GM21526 (cell line): ENCODE measurements around the gene PPP2R2C.

Experiments
- ATAC-seq: cut with Tn5 transposase; IDR thresholded peaks from one replicate; pipeline ENCODE4 v1.9.1; 2021; ENCODE audit warnings: moderate library complexity; ENCODE audit not compliant: unreplicated experiment, low FRiP score

PPP2R2C gene

DNA sequence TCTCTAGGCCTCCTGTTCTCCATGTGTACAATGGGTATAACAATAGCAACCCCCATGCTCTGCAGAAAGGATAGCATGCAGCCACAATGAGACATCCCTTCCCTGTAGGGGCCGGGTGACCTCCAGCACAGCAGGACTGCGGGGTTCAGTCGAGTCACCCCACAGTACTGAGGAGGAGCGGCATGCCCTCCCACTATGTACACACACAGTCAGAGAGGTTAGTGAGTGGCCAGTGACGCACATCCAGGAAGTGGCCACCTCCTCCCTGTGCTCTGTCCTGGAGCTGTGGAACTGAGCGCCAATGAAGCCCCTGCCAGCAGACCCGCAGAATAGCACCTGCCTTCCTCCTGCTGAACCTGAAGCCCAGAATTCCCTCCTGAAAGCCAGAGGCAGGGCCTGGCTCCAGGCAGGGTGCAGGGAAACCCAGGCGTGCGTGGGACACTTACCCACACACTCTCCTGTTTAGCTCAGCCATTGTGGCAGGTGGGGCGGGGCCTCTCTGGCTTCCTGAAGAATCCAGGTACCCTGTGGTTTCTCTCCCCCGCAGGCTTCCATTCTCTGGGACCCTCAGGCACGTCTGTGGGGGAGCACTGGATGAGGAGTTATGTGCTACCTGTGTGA, 152.8 kb downstream of the PPP2R2C start:
- no peak for ATAC-seq

DNA sequence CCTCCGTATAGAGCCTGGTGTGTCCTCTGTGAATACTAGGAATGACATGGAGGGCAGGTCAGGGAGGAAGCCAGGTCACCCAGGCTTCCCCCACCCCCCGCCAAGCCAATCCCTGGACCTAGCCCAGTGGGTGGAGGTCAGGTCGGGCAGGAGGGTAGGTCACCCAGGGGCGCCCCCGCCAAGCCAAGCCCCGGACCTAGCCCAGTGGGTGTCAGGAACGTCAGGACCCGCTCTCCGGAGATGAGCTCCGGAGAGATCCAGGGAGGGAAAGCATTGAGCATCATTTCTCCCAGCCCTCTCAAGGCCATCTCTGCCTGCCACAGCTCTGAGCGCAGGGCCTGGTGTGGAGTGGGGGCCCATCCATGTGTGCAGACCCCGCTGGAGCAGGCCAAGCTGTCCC, 154.2 kb downstream of the PPP2R2C start:
- no peak for ATAC-seq

DNA sequence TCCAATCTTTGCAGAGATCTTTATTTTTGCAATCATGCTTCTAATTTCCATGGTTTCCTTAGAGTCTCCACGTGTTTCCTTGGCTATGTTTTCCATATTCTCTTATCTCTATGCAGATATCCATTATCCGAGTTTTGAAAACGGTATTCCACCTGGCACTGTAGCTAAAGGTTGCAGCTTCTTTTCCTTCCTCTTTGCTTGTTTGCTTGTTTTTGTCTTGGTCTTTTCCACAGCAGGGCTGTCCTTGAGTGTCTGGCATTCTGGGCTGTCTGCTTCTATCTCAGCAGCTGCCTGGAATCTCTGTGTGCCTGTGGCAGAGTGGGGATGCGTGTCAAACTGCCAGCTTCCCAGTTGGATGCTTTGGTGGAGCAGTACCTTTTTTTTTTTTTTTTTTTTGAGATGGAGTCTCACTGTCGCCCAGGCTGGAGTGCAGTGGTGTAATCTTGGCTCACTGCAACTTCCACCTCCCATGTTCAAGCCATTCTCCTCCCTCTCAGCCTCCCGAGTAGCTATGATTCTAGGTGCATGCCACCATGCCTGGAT, 155.9 kb downstream of the PPP2R2C start:
- no peak for ATAC-seq

DNA sequence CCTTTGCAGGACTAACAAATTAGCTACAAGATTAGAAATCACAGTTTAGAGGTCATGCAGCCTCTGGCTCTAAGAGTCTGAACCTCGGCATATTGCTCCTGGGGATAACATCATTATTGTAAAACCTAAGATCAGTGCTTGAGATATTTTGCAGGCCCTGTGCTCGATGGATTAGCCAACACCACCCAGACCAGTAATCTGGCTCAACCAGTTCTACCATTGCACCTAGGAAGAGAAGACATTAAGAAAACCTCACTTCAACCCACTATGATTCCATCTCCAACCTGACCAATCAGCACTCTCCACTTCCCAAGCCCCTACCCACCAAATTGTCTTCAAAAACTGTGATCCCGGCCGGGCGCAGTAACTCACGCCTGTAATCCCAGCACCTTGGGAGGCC, 159.2 kb downstream of the PPP2R2C start:
- no peak for ATAC-seq

DNA sequence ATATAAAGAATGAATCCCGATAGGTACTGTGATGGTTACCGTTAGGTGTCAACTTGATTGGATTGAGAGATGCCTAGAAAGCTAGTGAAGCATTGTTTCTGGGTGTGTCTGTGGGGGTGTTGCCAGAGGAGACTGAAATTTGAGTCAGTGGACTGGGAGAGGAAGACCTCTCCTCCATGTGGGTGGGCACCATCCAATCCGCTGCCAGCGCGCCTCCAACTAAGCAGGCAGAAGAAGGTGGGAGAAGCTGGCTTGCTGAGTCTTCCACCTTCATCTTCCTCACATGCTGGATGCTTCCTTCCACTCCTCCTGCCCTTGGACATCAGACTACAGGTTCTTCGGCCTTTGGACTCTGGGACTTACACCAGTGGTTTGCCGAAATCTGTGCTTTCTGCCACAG, 162.6 kb downstream of the PPP2R2C start:
- ATAC-seq, result no peak

DNA sequence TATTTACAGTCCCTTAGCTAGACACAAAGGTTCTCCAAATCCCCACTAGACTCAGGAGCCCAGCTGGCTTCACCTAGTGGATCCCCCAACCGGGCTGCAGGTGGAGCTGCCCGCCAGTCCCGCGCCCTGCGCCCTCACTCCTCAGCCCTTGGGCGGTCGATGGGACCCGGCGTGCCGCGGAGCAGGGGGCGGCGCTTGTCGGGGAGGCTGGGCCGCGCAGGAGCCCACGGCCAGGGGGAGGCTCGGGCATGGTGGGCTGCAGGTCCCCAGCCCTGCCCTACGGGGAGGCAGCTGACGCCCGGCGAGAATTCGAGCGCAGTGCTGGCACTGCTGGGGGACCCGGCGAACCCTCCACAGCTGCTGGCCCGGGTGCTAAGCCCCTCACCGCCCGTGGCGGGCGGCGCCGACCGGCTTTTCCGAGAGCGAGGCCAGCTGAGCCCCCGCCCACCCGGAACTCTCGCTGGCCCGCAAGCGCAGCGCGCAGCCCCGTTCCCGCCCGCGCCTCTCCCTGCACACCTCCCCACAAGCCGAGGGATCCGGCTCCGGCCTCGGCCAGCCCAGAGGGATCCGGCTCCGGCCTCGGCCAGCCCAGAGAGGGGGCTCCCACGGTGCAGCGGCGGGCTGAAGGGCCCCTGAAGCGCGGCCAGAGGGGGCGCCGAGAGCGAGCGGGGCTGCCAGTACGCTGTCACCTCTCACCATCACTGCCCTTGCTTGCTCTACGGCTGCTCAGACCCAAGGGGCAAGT, 163.3 kb downstream of the PPP2R2C start:
- ATAC-seq, result no peak

DNA sequence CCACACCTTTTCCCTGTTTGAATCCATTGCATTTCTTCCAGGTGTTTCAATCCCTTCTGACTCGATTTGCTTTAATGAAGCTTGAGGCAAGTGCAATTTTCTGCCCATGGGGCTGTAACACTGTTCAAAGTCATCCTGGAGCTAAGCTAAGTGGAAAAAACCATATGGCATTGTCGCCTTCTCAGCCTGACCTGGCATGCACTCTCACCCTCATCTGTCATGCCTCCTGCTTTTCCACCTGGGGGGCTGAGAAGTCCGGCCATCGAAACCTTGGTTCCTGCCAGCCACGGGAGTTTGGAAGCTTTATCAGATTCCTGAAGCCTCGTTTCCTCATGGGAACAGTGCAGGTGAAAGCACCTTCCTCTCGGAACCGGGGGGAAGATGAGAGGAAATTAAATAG, 164.5 kb downstream of the PPP2R2C start:
- ATAC-seq, result no peak

DNA sequence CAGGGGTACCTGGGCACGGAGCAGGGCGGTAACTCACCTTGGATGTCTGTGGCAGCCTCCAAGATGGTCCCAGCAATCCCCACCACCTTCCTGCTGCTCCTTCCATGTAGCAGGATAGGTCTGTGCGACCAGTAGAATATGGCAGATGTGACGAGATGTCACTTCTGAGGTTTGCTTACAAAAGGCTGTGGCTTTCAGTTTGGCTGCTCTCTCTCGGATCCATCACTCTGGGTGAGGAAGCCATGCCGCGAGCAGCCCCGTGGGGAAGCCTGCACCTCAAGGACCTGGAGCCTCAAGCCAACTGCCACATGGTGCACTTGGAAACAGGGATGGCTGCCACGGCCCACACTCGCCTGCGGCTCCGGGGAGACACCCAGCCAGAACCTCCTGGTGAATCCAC, 165.2 kb downstream of the PPP2R2C start:
- ATAC-seq, result no peak

DNA sequence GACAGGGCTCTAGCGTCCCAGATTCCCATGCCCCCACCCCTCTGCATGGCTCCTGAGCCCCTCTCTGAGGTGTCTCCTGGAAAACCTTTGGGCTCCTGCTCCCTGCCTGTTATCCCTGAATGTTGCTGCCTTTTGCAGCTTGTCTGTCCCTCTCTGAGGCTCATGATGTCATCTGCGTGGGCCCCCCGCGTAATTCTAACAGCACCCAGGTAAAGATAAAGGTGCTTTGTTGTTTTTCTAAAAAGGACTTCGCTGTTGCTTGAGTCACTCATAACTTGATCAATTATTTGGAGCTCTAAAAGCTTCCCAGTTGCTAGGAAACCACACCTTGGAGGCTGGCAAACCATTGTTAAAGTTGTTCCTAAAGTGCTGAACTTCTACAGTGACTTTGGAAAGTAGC, 166.1 kb downstream of the PPP2R2C start:
- no peak for ATAC-seq

DNA sequence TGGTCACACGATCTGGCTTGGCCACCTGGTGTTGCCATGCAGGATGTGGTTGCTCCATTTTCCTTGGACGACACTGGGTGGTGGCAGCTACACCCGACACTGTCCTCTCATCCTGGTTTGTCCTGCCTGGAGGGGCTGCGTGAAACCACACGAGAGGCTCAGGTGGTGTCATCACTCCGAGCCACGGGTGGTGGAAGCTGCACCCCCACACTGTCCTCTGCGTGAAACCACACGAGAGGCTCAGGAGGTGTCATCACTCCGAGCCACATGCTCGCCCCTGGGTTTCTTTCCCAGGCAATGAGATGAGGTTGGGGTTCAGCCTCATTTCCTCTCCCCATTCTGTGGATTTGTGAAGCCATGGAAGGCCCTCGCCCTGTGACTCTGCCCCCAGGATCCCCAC, 168.5 kb downstream of the PPP2R2C start:
- no peak for ATAC-seq

DNA sequence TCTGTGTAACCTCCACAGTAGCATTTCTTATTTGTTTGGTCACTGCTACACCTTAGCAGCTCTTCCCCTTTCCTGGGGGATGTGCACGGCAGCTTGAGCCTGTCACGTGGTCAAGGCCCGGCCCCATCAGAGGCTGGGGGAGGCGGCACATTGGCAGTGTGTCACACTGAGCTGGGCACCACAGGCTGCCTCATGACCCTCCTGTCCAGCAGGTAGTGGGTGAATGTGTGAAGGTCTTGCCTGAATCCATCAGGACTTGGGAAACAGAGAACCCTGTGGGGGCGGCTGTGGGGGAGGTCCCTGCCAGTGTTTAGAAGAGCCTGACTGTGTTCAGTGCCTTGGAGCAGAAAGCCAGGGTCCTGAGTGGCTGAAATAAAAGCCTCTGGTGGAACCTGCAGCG, 169.5 kb downstream of the PPP2R2C start:
- ATAC-seq, result no peak

DNA sequence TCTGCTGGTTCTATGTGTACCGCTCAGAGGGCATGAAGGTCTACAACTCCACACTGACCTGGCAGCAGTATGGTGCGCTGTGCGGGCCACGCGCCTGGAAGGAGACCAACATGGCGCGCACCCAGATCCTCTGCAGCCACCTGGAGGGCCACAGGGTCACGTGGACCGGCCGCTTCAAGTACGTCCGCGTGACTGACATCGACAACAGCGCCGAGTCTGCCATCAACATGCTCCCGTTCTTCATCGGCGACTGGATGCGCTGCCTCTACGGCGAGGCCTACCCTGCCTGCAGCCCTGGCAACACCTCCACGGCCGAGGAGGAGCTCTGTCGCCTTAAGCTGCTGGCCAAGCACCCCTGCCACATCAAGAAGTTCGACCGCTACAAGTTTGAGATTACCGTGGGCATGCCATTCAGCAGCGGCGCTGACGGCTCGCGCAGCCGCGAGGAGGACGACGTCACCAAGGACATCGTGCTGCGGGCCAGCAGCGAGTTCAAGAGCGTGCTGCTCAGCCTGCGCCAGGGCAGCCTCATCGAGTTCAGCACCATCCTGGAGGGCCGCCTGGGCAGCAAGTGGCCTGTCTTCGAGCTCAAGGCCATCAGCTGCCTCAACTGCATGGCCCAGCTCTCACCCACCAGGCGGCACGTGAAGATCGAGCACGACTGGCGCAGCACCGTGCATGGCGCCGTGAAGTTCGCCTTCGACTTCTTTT, 170.5 kb downstream of the PPP2R2C start:
- ATAC-seq, result no peak

DNA sequence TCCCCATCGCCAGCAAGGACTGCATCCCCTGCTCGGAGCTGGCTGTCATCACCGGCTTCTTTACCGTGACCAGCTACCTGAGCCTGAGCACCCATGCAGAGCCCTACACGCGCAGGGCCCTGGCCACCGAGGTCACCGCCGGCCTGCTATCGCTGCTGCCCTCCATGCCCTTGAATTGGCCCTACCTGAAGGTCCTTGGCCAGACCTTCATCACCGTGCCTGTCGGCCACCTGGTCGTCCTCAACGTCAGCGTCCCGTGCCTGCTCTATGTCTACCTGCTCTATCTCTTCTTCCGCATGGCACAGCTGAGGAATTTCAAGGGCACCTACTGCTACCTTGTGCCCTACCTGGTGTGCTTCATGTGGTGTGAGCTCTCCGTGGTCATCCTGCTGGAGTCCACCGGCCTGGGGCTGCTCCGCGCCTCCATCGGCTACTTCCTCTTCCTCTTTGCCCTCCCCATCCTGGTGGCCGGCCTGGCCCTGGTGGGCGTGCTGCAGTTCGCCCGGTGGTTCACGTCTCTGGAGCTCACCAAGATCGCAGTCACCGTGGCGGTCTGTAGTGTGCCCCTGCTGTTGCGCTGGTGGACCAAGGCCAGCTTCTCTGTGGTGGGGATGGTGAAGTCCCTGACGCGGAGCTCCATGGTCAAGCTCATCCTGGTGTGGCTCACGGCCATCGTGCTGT, 171.2 kb downstream of the PPP2R2C start:
- no peak for ATAC-seq

DNA sequence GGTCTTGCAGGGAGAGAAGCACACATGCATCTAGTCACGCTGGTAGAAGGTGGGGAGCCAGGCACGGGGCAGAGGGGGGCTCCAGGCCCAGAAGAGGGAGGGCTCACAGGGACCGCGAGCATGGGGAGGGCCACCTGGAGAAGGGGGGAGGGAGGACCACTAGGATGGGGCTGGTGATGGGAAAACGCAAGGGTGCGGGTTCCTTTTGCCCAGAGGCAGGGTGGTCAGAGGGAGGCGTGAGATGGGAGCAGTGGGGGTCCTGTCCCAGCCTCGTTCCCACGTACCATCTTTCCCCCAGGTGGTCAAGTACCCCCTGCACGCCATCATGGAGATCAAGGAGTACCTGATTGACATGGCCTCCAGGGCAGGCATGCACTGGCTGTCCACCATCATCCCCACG, 172.1 kb downstream of the PPP2R2C start:
- ATAC-seq, result no peak

DNA sequence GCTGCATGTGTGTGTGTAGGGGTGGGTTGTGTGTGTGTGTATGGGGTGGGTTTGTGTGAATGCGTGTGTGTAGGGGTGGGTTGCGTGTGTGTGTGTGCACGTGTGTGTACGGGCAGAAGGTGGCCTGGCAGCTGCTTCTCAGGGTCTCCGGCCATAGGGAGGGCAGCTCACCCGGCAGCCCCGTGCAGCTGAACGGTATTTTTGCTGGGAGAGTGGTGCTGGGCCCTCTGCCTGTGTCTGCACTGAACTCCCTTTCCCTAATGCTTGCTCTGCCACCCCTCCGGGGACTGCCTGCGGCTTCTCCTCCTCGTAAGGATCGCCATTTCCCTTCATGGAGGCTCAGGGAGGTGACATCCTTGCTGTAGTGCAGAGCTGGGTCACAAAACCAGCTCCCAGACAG, 172.5 kb downstream of the PPP2R2C start:
- ATAC-seq, result no peak

DNA sequence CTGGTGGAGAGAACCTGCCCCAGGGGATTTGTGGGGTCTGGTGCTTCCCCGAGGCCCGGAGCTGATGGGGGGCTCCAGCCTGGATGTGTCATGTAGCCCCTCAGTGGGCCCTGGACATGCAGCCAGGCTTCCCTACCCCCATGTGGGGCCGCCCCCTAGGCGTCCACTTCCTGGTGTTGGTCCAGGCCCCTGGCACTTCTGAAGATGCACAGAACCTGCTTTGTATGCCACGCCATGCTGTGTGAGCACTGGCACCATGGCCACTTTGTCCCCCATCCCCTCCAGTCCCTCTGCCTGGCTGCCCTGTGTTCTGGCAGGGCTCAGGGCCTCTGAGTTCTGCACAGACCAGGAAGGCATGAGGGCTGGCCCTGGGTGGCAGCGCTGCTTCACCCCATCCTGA, 173.6 kb downstream of the PPP2R2C start:
- no peak for ATAC-seq

DNA sequence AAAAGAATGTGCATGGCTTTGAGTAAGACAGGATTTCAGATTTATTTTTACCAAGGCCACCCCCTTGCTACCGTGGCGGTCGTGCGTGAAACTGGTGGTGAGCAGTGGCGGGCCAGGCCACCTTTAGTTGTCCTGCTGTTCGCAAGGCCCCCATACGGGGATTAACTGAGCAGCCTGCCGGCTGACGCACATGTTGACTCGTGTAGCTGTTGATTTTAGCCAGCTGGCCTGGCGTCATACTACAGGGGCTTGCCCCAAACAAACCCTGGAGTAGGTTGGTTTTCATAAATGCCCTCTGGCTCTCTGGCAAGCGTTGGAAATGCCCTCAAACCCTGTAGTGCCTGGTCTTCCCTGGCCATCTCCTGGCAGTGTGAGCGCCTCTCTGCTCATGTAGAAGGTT, 174.4 kb downstream of the PPP2R2C start:
- no peak for ATAC-seq

DNA sequence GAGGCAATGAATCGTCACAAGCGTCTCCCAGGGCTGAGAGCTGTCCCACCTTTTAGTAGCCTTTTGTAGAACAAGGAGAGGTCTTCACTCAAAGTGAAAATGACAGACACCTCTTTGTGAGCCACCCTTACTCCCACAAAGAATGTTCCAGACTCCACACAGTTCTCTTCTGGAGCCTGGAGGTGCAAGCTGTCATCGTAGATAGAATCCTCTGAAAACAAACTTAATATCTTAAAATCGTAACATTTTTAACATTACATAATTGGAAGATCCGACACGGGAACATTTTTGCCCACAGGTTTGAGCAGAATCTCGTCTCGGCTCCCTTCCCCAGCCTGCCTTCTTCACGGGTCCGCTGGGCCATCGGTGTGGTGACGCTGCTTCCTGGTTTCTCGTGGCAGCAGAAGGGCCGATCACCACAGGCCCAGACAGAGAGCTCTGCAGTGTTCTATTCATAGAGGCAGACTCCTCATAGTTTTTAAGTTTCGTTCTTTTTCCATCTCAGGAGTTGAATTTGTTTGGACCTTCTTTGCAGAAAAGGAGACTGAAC, 175.1 kb downstream of the PPP2R2C start:
- no peak for ATAC-seq

DNA sequence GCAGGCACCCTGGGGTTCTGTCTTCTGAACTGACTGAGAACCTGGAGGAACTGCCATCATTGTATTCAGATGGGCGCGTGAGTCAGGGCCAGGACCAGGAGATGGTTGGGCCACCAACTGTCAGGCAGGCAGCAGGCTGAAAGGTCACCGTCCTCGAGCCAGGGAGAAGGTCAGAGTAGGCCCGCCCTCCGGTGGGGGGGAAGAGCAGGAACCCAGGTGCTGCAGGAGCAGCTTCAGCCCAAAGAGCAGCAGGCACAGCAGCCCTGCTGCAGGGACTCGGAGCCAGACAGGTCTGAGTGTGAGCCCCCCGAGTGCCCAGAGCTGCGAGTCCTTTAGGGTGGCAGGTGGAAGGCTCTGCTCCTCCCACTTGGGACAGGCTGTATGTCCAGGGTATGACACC, 176.4 kb downstream of the PPP2R2C start:
- ATAC-seq, result no peak

DNA sequence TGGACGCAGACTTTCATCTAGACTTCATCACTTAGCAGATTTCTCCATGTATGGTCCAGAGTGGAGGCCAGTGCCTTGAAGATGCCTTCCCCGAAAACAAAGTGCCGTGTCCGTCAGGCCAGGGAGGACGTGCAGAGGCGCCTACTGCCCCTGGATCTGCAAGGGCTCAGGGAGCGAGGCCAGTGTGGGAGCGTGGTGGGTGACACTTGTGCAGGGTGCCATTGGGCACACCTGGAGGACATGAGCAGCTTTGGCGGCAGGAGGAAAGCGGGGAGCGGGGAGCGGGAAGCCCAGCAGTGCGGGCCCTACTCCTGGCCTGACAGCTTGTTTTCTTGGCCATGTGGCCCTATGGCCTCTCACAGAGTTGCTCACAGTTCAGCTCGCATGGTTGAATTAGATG, 176.9 kb downstream of the PPP2R2C start:
- ATAC-seq, result no peak
